Stimulated activated effector memory CD8-positive, alpha-beta T cell treated with anti-CD3 and anti-CD28 coated beads, Interleukin-12 subunit alpha, Interleukin-12 subunit beta, amount 100 ng/mL, for 72 hours (primary cell): ENCODE data around the gene ABCC6.
"Not testable (repeated sequence)": the region's sequence is repeated elsewhere in the genome, so short reads cannot be mapped to it uniquely, and the experiment has no call there.

Experiments used
- ATAC-seq: fragments of 150-1000 bp; cut with Tn5 transposase; 2 replicates; pipeline ENCODE4 v1.10.0; 2021
- DNase-seq, 2 donors: peaks; one replicate each; pipeline ENCODE4 v3.0.0; 2021 to 2022; ENCODE audit warnings: low spot score in 2 of 2
- H3K27ac Mint-ChIP-seq: one replicate; pipeline ENCODE4 v1.8.0; 2022; ENCODE audit warnings: mild to moderate bottlenecking, mixed read lengths
- H3K36me3 Mint-ChIP-seq: one replicate; pipeline ENCODE4 v1.8.0; 2022; ENCODE audit warnings: mild to moderate bottlenecking, mixed read lengths
- H3K4me1 Mint-ChIP-seq: one replicate; pipeline ENCODE4 v1.8.0; 2022; ENCODE audit warnings: mixed read lengths
- H3K4me3 Mint-ChIP-seq: one replicate; pipeline ENCODE4 v1.8.0; 2022; ENCODE audit warnings: mild to moderate bottlenecking, mixed read lengths
- H3K9me3 Mint-ChIP-seq: one replicate; pipeline ENCODE4 v1.8.0; 2022; ENCODE audit warnings: mixed read lengths

The ABCC6 gene

DNA sequence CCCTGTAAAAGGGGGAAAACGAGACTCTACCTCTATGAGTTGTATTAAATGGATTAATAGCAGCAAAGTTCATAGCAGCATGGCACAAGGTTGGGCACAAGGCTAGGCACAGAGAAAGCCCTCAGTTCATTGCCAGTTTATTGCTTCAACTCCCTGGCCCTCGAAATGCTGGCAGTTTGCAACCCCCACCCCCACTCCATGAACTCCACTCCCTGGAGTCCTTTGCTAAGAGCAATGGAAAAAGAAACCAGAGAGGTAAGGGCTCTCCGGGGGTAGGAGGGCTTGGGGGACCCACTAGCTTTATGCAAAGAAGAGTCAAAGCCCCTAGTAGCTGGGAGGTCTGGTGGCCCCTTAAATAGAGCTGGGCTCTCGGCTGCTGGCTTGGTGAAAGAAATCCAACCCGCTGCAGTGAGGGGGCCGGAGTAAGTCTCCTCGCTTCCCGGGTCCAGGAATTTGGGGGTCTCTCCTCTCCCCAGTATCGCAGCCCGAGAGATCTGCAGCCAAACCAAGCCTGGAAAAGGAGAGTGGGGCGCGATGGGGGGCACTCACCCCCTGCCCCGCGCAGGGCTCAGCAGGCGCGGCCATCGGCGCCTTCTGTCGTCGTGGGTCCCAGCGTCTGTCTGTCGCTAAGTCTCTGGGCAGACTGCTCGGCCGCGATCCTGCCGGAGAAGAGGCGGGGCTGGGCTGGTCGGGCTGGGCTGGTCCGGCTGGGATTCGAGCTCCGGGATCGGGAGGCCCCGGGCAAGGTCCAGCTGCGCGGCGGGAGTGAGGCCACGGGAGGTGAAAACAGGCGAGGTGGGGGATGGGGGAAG is at the start of gene ABCC6:
Gene ABCC6 (minus strand): TSS at position 645 of the 812 bp plus-strand sequence. CDS start 60 bp downstream, at position 585.
- not testable (repeated sequence) for H3K4me3 Mint-ChIP-seq, H3K9me3 Mint-ChIP-seq, H3K27ac Mint-ChIP-seq, H3K4me1 Mint-ChIP-seq, H3K36me3 Mint-ChIP-seq
- ATAC-seq = peak; percentile 67
- peak in 1 of 2 donors; percentile 26 for DNase-seq

DNA sequence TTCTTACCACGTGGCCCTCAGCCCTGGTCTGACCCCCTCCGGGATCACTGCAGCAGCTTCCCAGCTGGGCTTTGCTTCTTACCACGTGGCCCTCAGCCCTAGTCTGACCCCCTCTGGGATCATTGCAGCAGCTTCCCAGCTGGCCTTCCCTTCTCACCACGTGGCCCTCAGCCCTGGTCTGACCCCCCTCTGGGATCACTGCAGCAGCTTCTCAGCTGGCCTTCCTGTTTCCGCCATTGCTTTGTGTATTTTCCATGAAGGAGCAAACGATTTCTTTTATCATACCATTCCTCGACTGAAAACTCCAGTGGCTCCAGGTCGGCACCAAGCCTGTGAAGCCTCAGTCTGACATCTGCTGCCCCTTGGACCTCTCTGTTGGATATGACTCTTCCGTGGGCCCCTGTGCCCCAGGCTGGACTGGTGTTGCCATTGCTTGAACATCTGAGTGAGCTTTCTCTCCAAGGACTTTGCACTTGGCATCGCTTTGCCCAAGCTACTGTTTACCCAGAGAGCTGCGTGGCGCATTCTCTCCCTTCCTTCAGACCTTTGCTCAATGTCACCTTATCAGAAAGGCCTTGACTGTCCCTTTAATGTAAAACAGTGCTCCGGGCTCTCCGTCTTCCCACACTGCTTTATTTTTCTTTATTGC is 49.4 kb upstream of the ABCC6 start:
- not testable (repeated sequence) for DNase-seq, H3K27ac Mint-ChIP-seq, H3K9me3 Mint-ChIP-seq

DNA sequence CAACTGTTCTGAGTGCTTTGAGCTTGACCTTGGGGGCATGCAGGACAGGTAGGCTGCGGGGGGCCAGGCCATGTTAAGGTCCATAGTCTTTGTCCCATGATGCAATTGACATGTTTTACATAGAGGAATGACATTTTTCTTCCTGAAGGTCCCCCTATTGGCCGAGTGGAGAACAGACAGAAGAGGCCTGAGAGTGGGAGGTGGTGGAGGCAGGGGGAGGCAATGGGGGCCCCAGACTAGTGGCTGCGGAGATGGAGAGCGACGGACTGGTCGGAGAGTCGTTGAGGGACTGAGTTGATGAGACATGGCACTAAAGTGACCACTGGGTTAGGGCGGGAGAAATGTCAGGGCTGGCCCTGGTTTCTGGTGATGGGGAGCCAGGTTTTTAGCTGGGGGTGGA is 48.4 kb upstream of the ABCC6 start:
- ATAC-seq, H3K4me1 Mint-ChIP-seq, H3K4me3 Mint-ChIP-seq, H3K27ac Mint-ChIP-seq, H3K9me3 Mint-ChIP-seq, DNase-seq, H3K36me3 Mint-ChIP-seq: not testable (repeated sequence)

More for the DNA sequence above, 49.4 kb upstream of the ABCC6 start:
- H3K4me1 Mint-ChIP-seq, H3K4me3 Mint-ChIP-seq, ATAC-seq, H3K36me3 Mint-ChIP-seq: not testable (repeated sequence)

DNA sequence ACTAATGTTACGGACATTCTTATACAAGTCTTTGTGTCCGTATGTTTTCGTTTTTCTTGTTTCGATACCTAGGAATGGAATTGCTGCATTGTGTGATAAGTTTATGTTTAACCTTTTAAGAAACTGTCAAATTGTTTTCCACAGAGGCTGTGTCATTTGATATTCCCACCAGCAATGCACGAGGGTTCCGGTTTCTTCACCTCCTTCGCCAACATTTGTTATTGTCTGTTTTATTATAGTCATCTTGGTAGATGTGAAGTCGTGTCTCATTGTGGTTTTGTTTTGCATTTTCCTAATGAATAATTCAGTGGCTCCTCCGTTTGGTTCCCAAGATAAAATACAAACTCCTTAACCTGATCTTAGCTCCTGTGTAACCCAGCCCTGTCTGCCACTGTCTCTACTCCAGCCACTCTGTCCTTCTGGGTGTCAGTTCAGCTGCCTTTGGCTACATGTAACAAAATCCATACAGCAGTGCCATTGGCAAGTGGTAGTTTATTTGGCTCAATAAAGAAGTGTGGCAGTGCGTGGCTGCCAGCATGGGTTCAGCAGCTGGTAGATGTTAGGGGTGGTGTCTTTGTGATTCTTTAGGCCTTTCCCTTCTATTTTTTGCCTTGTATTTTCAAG is 45.0 kb upstream of the ABCC6 start:
- not testable (repeated sequence) for H3K4me1 Mint-ChIP-seq, DNase-seq, H3K27ac Mint-ChIP-seq, H3K4me3 Mint-ChIP-seq, H3K9me3 Mint-ChIP-seq, ATAC-seq
- H3K36me3 Mint-ChIP-seq = peaks cover 21% of the 10 kb centered on the region

DNA sequence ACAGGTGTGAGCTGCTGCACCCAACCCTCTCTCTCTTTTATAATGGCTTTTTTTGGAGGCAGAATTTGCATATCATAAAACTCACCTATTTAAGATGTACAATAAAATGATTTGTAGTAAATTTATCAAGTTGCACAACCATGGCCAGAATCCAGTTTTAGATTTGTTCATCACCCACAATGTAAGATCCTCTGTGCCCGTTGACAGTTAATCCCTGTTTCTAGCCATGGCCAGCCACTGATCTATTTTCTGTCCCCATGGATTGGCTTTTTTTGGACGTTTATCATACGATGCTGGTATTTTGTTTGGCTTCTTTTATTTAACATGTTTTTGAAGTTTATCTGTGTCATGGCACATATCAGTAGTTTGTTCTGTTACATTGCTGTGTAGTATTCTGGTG is 44.4 kb upstream of the ABCC6 start:
- not testable (repeated sequence) for DNase-seq, ATAC-seq, H3K9me3 Mint-ChIP-seq, H3K4me3 Mint-ChIP-seq, H3K4me1 Mint-ChIP-seq, H3K27ac Mint-ChIP-seq
- peaks cover 25% of the 10 kb centered on the region for H3K36me3 Mint-ChIP-seq

DNA sequence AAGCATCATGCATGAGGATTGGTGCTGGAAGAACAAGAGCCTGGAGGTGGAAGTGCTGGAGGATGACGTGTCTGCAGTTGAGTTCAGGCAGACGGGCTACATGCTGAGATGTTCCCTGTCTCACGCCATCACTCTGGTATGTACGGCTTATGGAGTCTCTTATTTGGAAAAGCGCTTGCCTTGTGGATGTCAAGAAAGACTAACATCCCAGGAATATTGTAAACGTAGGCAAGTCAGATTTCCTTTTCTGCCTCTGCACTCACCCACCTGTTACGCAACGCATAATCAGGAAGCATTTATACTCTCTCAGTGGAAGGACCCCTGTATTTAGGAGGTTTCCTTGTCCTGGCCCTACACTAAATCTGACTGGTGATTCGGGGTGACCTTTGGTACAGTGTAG is 41.8 kb upstream of the ABCC6 start:
- H3K27ac Mint-ChIP-seq, ATAC-seq, H3K4me1 Mint-ChIP-seq, H3K4me3 Mint-ChIP-seq, H3K9me3 Mint-ChIP-seq, DNase-seq: not testable (repeated sequence)
- H3K36me3 Mint-ChIP-seq = peaks cover 30% of the 10 kb centered on the region

DNA sequence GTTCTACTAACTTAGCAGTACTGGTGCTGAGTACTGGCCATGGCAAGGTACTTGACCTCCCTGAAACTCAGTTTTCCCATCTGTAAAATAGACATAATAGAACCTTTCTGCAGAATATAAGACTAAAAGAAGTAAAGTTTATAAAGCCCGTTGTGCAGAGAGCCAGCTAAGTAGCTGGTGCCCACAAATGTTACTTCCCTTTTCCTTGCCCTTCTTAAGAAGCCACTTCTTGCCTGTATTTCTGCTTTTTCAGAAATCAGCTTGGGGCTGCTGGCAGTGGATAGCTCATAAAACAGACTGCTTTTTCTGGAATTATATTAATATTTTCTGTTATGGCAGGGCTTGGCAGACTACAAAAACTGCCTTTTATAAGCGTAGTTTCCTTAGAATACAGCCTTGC is 40.7 kb upstream of the ABCC6 start:
- not testable (repeated sequence) for H3K4me3 Mint-ChIP-seq
- H3K36me3 Mint-ChIP-seq = peaks cover 36% of the 10 kb centered on the region

DNA sequence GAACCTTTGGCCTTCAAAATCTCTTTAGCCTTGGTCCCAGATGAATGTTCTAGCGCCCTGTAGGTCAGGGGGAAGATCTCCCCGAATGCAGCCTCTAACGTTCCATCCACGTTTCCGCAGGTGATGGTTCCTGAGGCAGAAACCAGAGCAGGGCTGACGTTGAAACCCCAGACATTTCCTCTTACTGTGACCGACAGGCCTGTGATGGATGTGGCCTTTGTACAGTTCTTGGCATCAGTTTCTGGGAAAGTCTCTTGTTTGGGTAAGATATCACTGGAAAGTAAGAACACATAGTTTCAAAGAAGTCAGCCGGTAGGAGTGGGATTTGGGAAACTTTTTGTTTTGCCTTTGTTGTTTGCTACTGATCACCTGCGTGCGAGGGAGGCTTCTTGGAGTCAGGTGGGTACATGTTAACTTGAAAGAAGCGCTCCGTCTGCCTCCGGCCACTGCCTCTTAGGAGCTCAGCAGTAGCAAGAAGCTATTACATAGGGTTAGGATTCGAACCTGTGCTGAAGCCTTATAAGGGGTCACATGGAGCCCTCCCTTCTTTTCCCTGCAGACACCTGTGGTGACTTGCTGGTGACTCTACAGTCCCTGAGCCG is 39.8 kb upstream of the ABCC6 start:
- H3K9me3 Mint-ChIP-seq, H3K27ac Mint-ChIP-seq, ATAC-seq, DNase-seq, H3K4me3 Mint-ChIP-seq, H3K4me1 Mint-ChIP-seq: not testable (repeated sequence)
- H3K36me3 Mint-ChIP-seq = peaks cover 42% of the 10 kb centered on the region

More for the DNA sequence above, 40.7 kb upstream of the ABCC6 start:
- ATAC-seq, DNase-seq, H3K4me1 Mint-ChIP-seq, H3K27ac Mint-ChIP-seq, H3K9me3 Mint-ChIP-seq: not testable (repeated sequence)

DNA sequence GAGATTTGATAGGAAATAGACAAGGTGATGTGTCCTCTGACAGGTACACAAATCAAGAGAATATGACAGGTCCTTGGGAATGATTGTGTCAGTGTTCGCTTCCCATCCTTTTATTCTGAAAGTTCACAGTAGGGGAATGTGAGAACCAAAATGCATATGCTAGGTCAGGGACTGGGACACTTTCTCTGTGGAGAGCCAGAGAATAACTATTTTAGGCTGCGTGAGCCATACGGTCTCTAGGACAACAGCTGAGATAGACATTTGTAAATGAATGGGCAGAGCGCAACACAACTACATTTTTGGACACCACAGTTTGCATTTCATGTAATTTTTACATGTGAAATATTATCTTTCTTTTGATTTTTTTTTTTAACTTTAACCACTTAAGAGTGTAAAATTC is 36.7 kb upstream of the ABCC6 start:
- H3K9me3 Mint-ChIP-seq, ATAC-seq, H3K4me3 Mint-ChIP-seq, DNase-seq, H3K4me1 Mint-ChIP-seq, H3K27ac Mint-ChIP-seq: not testable (repeated sequence)
- H3K36me3 Mint-ChIP-seq = peaks cover 39% of the 10 kb centered on the region

DNA sequence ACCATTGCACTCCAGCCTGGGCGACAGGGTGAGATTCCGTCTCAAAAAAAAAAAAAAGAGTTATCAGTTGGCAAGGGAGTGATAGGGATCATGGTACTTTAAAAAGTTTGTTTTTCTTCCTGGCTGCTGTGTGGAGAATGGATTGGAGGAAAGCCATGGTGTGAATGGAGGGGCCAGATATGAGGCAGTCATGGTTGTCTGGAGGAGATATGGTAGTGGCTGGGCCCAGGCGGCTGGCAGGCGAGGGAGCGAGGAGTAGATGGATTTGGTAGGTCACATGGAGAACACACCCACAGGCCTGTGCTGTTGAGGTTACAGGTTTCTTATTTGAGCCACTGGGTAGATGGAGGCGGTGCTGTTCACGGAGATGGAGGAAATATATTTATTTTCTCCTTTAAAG is 35.5 kb upstream of the ABCC6 start:
- not testable (repeated sequence) for DNase-seq, H3K27ac Mint-ChIP-seq, H3K4me1 Mint-ChIP-seq, H3K9me3 Mint-ChIP-seq, H3K4me3 Mint-ChIP-seq, ATAC-seq
- H3K36me3 Mint-ChIP-seq = peaks cover 42% of the 10 kb centered on the region

DNA sequence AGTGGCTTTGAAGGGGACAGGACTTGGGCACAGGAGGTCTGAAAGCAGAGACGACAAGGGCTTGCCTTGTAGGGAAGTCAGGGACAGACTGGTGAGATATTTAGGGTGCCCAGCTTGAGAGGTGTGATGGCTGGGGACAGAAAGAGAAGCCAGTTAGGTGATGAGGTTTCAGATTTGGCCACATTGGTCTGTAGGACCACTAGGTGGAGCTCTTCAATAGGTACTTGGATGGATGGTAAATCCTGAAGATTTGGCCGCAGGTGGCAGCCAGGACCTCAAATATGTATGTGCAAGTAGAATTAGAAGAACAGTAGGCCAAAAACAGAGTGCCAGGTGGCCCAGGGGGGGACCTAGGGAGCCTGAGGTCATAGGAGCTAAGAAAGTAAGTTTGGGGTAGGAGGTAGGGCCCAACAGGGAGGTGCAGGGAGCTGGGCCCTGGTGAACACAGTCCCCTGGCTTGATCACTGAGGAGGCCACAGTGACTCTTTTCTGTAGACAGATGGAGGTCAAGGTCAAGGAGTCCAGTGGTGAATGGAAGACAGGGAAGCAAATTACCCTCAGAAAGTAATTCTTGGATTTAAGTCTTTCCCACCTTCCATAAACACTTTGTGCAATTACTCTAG is 34.1 kb upstream of the ABCC6 start:
- not testable (repeated sequence) for H3K27ac Mint-ChIP-seq, H3K9me3 Mint-ChIP-seq, H3K4me3 Mint-ChIP-seq, H3K4me1 Mint-ChIP-seq, ATAC-seq
- peaks cover 36% of the 10 kb centered on the region for H3K36me3 Mint-ChIP-seq
- DNase-seq = peak in 1 of 2 donors; percentile 41

DNA sequence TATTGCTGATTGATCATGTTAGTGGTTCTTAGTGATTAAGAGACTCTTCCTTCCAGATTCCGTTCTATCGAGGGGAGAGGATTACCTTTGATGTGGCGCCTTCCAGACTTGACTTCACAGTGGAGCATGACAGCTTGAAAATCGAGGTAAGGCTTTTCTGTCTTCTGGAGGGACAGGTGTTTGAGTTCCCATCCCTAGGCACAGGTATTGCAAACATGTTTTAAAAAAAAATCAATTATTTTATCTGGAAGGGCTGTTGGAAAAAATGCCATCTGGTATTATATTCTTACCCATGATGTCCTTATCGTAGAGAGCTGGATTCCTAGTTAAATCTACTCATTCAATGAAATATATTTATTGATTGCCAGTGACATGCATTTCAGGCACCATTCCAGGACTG is 29.1 kb upstream of the ABCC6 start:
- H3K4me3 Mint-ChIP-seq, DNase-seq, H3K9me3 Mint-ChIP-seq, H3K27ac Mint-ChIP-seq, H3K4me1 Mint-ChIP-seq, ATAC-seq: not testable (repeated sequence)
- peaks cover 12% of the 10 kb centered on the region for H3K36me3 Mint-ChIP-seq

DNA sequence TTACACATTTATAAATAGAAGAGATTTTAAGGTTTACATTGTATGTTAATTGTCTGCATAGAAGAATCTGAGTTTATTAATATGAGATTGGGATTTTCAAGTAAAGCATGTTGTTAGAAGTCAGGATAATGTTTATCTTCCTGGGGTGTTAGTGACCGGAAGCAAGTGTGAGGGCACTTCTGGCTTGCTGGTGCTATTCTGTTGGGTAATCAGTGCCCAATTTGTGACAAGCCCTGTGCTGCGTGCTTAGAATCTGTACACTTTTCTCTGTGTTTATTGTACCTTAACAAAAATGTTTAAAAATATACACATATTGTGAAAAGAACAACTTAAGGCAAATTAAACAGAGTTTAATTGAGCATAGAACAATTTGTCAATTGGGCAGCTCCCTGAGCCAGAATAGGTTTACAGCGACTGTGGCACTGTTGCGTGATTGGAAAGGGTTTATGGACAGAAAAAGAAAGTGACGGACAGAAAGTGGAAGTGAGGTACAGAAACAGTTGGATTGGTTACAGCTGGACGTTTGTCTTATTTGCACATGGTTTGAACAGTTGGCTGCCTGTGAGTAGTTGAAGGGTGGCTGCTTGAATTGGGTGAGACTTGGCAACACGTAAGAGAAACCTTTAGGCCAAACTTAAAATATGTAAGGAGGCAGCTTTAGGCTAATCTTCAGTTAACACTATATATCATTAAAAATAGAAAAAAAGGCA is 26.5 kb upstream of the ABCC6 start:
- DNase-seq, H3K4me1 Mint-ChIP-seq, H3K4me3 Mint-ChIP-seq, ATAC-seq, H3K9me3 Mint-ChIP-seq, H3K36me3 Mint-ChIP-seq, H3K27ac Mint-ChIP-seq: not testable (repeated sequence)

DNA sequence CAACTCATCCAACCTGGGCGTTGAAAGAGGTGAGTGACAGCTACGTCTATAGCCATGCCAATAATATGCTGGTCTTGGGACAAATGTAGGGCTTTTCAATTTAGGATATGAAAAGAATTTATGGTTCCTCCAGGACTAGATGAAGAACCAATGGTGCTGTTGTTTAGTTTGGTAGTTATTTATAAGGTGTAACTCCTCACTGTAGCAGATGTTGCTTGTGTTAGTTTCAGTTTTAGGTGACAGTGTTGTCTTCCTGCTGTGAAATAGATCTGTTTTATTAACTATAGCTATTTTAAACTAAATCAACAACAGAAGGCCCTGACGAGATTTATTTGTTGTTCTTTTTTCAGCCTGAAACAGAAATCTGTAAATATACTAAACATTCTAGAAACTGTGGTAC is 24.1 kb upstream of the ABCC6 start:
- not testable (repeated sequence) for H3K36me3 Mint-ChIP-seq, H3K4me1 Mint-ChIP-seq, H3K4me3 Mint-ChIP-seq, H3K27ac Mint-ChIP-seq, DNase-seq, H3K9me3 Mint-ChIP-seq, ATAC-seq
